Measurements from ENCODE around the gene BAK1.
A peak's percentile ranks its signal among the peaks of the same experiment; 100 is the strongest.

BAK1 gene

GRCh38 chr6:33609019-33609418, 28.9 kb upstream of the BAK1 start:
- H3K4me1 ChIP-seq (ENCODE audit: control insufficient read depth in 2 of 2, insufficient read depth in 2 of 2, low read length in 2 of 2) = peaks cover 2 to 19% of the 10 kb centered on the region in 2 donors
- H3K36me3 ChIP-seq (ENCODE audit: control insufficient read depth in 2 of 2, insufficient read depth in 2 of 2, low read length in 2 of 2) = no peaks in the 10 kb centered on the region
- no peak overlapping the region for H3K9ac ChIP-seq (ENCODE audit: low read depth in 1 of 2, low read length in 2 of 2)
- H3K27ac ChIP-seq (ENCODE audit: low read depth in 2 of 2, low read length in 2 of 2) = no peak overlapping the region
- H3K27me3 ChIP-seq (ENCODE audit: control insufficient read depth in 2 of 2, insufficient read depth in 2 of 2, low read length in 2 of 2) = no peaks in the 10 kb centered on the region
- H3K9me3 ChIP-seq (ENCODE audit: control insufficient read depth in 2 of 2, low read length in 2 of 2) = no peaks in the 10 kb centered on the region
- no peak overlapping the region for H3K4me3 ChIP-seq (ENCODE audit: low read length in 2 of 2)

- Histone ChIP-seq H3K4me1 (ENCODE audit: control insufficient read depth in 2 of 2, insufficient read depth in 2 of 2, low read length in 2 of 2) (peaks cover 2 to 18% of the 10 kb centered on the region in 2 donors), H3K9ac (ENCODE audit: low read depth in 1 of 2, low read length in 2 of 2) (no peak overlapping the region), H3K27me3 (ENCODE audit: control insufficient read depth in 2 of 2, insufficient read depth in 2 of 2, low read length in 2 of 2) (no peaks in the 10 kb centered on the region), H3K36me3 (ENCODE audit: control insufficient read depth in 2 of 2, insufficient read depth in 2 of 2, low read length in 2 of 2) (no peaks in the 10 kb centered on the region), H3K4me3 (ENCODE audit: low read length in 2 of 2) (no peak overlapping the region), H3K9me3 (ENCODE audit: control insufficient read depth in 2 of 2, low read length in 2 of 2) (no peaks in the 10 kb centered on the region), H3K27ac (ENCODE audit: low read depth in 2 of 2, low read length in 2 of 2) (no peak overlapping the region)
Measured at GRCh38 chr6:33607784-33608161, 27.7 kb upstream of the BAK1 start.

- H3K9ac ChIP-seq (ENCODE audit: low read depth in 1 of 2, low read length in 2 of 2) = no peak overlapping the region
- H3K4me3 ChIP-seq (ENCODE audit: low read length in 2 of 2) = no peak overlapping the region
- H3K27ac ChIP-seq (ENCODE audit: low read depth in 2 of 2, low read length in 2 of 2) = no peak overlapping the region
- H3K4me1 ChIP-seq (ENCODE audit: control insufficient read depth in 2 of 2, insufficient read depth in 2 of 2, low read length in 2 of 2) = peaks cover 2 to 18% of the 10 kb centered on the region in 2 donors
- H3K27me3 ChIP-seq (ENCODE audit: control insufficient read depth in 2 of 2, insufficient read depth in 2 of 2, low read length in 2 of 2) = no peaks in the 10 kb centered on the region
- H3K36me3 ChIP-seq (ENCODE audit: control insufficient read depth in 2 of 2, insufficient read depth in 2 of 2, low read length in 2 of 2) = no peaks in the 10 kb centered on the region
- H3K9me3 ChIP-seq (ENCODE audit: control insufficient read depth in 2 of 2, low read length in 2 of 2) = no peaks in the 10 kb centered on the region
Measured at GRCh38 chr6:33607126-33607783, 27.2 kb upstream of the BAK1 start.

GRCh38 chr6:33606642-33607041, 26.6 kb upstream of the BAK1 start:
- H3K9me3 ChIP-seq (ENCODE audit: control insufficient read depth in 2 of 2, low read length in 2 of 2) = no peaks in the 10 kb centered on the region
- H3K4me3 ChIP-seq (ENCODE audit: low read length in 2 of 2) = no peak overlapping the region
- no peak overlapping the region for H3K27ac ChIP-seq (ENCODE audit: low read depth in 2 of 2, low read length in 2 of 2)
- H3K9ac ChIP-seq (ENCODE audit: low read depth in 1 of 2, low read length in 2 of 2) = no peak overlapping the region
- no peaks in the 10 kb centered on the region for H3K27me3 ChIP-seq (ENCODE audit: control insufficient read depth in 2 of 2, insufficient read depth in 2 of 2, low read length in 2 of 2)
- H3K36me3 ChIP-seq (ENCODE audit: control insufficient read depth in 2 of 2, insufficient read depth in 2 of 2, low read length in 2 of 2) = no peaks in the 10 kb centered on the region
- H3K4me1 ChIP-seq (ENCODE audit: control insufficient read depth in 2 of 2, insufficient read depth in 2 of 2, low read length in 2 of 2) = peaks cover 2 to 18% of the 10 kb centered on the region in 2 donors

GRCh38 chr6:33604941-33605854, 25.1 kb upstream of the BAK1 start:
- Histone ChIP-seq H3K27me3 (ENCODE audit: control insufficient read depth in 2 of 2, insufficient read depth in 2 of 2, low read length in 2 of 2) (no peaks in the 10 kb centered on the region), H3K36me3 (ENCODE audit: control insufficient read depth in 2 of 2, insufficient read depth in 2 of 2, low read length in 2 of 2) (no peaks in the 10 kb centered on the region), H3K9me3 (ENCODE audit: control insufficient read depth in 2 of 2, low read length in 2 of 2) (no peaks in the 10 kb centered on the region), H3K27ac (ENCODE audit: low read depth in 2 of 2, low read length in 2 of 2) (no peak overlapping the region), H3K9ac (ENCODE audit: low read depth in 1 of 2, low read length in 2 of 2) (no peak overlapping the region), H3K4me3 (ENCODE audit: low read length in 2 of 2) (no peak overlapping the region), H3K4me1 (ENCODE audit: control insufficient read depth in 2 of 2, insufficient read depth in 2 of 2, low read length in 2 of 2) (peaks cover 2 to 5% of the 10 kb centered on the region in 2 donors)

GRCh38 chr6:33602180-33602579, 22.1 kb upstream of the BAK1 start:
- Histone ChIP-seq H3K27ac (ENCODE audit: low read depth in 2 of 2, low read length in 2 of 2) (no peak overlapping the region), H3K4me1 (ENCODE audit: control insufficient read depth in 2 of 2, insufficient read depth in 2 of 2, low read length in 2 of 2) (peaks cover 0 to 6% of the 10 kb centered on the region in 2 donors), H3K9ac (ENCODE audit: low read depth in 1 of 2, low read length in 2 of 2) (no peak overlapping the region), H3K4me3 (ENCODE audit: low read length in 2 of 2) (no peak overlapping the region), H3K9me3 (ENCODE audit: control insufficient read depth in 2 of 2, low read length in 2 of 2) (no peaks in the 10 kb centered on the region), H3K27me3 (ENCODE audit: control insufficient read depth in 2 of 2, insufficient read depth in 2 of 2, low read length in 2 of 2) (no peaks in the 10 kb centered on the region), H3K36me3 (ENCODE audit: control insufficient read depth in 2 of 2, insufficient read depth in 2 of 2, low read length in 2 of 2) (no peaks in the 10 kb centered on the region)

- Histone ChIP-seq H3K4me1 (ENCODE audit: control insufficient read depth in 2 of 2, insufficient read depth in 2 of 2, low read length in 2 of 2) (peaks cover 0 to 6% of the 10 kb centered on the region in 2 donors), H3K4me3 (ENCODE audit: low read length in 2 of 2) (no peak overlapping the region), H3K27ac (ENCODE audit: low read depth in 2 of 2, low read length in 2 of 2) (no peak overlapping the region), H3K9me3 (ENCODE audit: control insufficient read depth in 2 of 2, low read length in 2 of 2) (no peaks in the 10 kb centered on the region), H3K27me3 (ENCODE audit: control insufficient read depth in 2 of 2, insufficient read depth in 2 of 2, low read length in 2 of 2) (no peaks in the 10 kb centered on the region), H3K9ac (ENCODE audit: low read depth in 1 of 2, low read length in 2 of 2) (no peak overlapping the region), H3K36me3 (ENCODE audit: control insufficient read depth in 2 of 2, insufficient read depth in 2 of 2, low read length in 2 of 2) (no peaks in the 10 kb centered on the region)
Measured at GRCh38 chr6:33600761-33601160, 20.7 kb upstream of the BAK1 start.

GRCh38 chr6:33599413-33599938, 19.4 kb upstream of the BAK1 start:
- peak overlapping the region in 1 of 2 donors; percentile 46 for H3K27ac ChIP-seq (ENCODE audit: low read depth in 2 of 2, low read length in 2 of 2)
- H3K27me3 ChIP-seq (ENCODE audit: control insufficient read depth in 2 of 2, insufficient read depth in 2 of 2, low read length in 2 of 2) = no peaks in the 10 kb centered on the region
- H3K9me3 ChIP-seq (ENCODE audit: control insufficient read depth in 2 of 2, low read length in 2 of 2) = no peaks in the 10 kb centered on the region
- peaks cover 0 to 6% of the 10 kb centered on the region in 2 donors for H3K4me1 ChIP-seq (ENCODE audit: control insufficient read depth in 2 of 2, insufficient read depth in 2 of 2, low read length in 2 of 2)
- no peaks in the 10 kb centered on the region for H3K36me3 ChIP-seq (ENCODE audit: control insufficient read depth in 2 of 2, insufficient read depth in 2 of 2, low read length in 2 of 2)
- H3K4me3 ChIP-seq (ENCODE audit: low read length in 2 of 2) = no peak overlapping the region
- no peak overlapping the region for H3K9ac ChIP-seq (ENCODE audit: low read depth in 1 of 2, low read length in 2 of 2)

- Histone ChIP-seq H3K36me3 (ENCODE audit: control insufficient read depth in 2 of 2, insufficient read depth in 2 of 2, low read length in 2 of 2) (no peaks in the 10 kb centered on the region), H3K27me3 (ENCODE audit: control insufficient read depth in 2 of 2, insufficient read depth in 2 of 2, low read length in 2 of 2) (no peaks in the 10 kb centered on the region), H3K27ac (ENCODE audit: low read depth in 2 of 2, low read length in 2 of 2) (no peak overlapping the region), H3K9me3 (ENCODE audit: control insufficient read depth in 2 of 2, low read length in 2 of 2) (no peaks in the 10 kb centered on the region), H3K4me3 (ENCODE audit: low read length in 2 of 2) (no peak overlapping the region), H3K4me1 (ENCODE audit: control insufficient read depth in 2 of 2, insufficient read depth in 2 of 2, low read length in 2 of 2) (peaks cover 8 to 13% of the 10 kb centered on the region in 2 donors), H3K9ac (ENCODE audit: low read depth in 1 of 2, low read length in 2 of 2) (no peak overlapping the region)
Measured at GRCh38 chr6:33597551-33598322, 17.7 kb upstream of the BAK1 start.
